GM12878 (cell line): ENCODE data around the gene TUB. TPM values are rescaled to one million over a fixed set of nuclear protein-coding genes. Genes with fewer than 3 reads are reported as not detected.

Source experiments
- ATAC-seq: fragments of 200-7000 bp; cut with Tn5 transposase; 3 replicates; pipeline ENCODE4 v1.9.1; 2020; ENCODE audit warnings: mild to moderate bottlenecking, moderate library complexity
- BruUV-seq: library from RNA; stranded (reverse); fragments of 400-500 nt; replicated peaks from 2 replicates; lab custom pipeline; 2021; lab: Mats Ljungman, UMichigan
- CTCF ChIA-PET: fragments of 300-600 bp; sonication (Branson Sonifier 250); formaldehyde crosslinking; extraction: SDS; loops from one replicate; lab custom pipeline; 2021; ENCODE audit warnings: inconsistent platforms; lab: Yijun Ruan, JAX
- POLR2A ChIA-PET: fragments of 350-600 bp; formaldehyde crosslinking; extraction: SDS; loops from one replicate; lab custom pipeline; 2021; ENCODE audit warnings: inconsistent platforms; lab: Charles Lee
- RAD21 ChIA-PET: fragments of 300-600 bp; sonication (Branson Sonifier 250); formaldehyde crosslinking; loops from one replicate; lab custom pipeline; 2023; ENCODE audit warnings: antibody characterized with exemption; ENCODE audit not compliant: unreplicated experiment; lab: Charles Lee
- SMC1A ChIA-PET: fragments of 300-600 bp; sonication (Branson Sonifier 250); formaldehyde crosslinking; loops from one replicate; lab custom pipeline; 2023; ENCODE audit not compliant: unreplicated experiment, uncharacterized antibody; lab: Charles Lee
- DNase-seq: peaks from one replicate; pipeline ENCODE4 v3.0.0-alpha.2; 2011; ENCODE audit warnings: low read depth, low spot score
- FAIRE-seq: peaks from 3 replicates; lab custom pipeline; 2011; peaks lifted over from hg19 to GRCh38; lab: Jason Lieb, UNC
- H2AFZ ChIP-seq: 2 replicates; pipeline ENCODE4 v1.6.0; 2011; ENCODE audit warnings: low read depth, low read length, control low read depth; ENCODE audit not compliant: control insufficient read depth
- H3K27ac ChIP-seq: 2 replicates; pipeline ENCODE4 v1.5.1; 2011; ENCODE audit warnings: control low read depth; ENCODE audit not compliant: control insufficient read depth, insufficient read depth
- H3K27me3 ChIP-seq, 2 experiments: replicated peaks in 1 of 2; 2 replicates each; pipeline versions ENCODE4 v1.6.0 to v1.6.1; 2011; ENCODE audit warnings: low read length in 1 of 2; ENCODE audit not compliant: control insufficient read depth in 2 of 2, insufficient read depth in 2 of 2
- H3K36me3 ChIP-seq, 2 experiments: 2 replicates each; pipeline ENCODE4 v1.5.1; 2011; ENCODE audit warnings: low read length in 1 of 2; ENCODE audit not compliant: control insufficient read depth in 2 of 2, insufficient read depth in 2 of 2
- H3K4me1 ChIP-seq: 2 replicates; pipeline ENCODE4 v1.6.1; 2011; ENCODE audit warnings: mild to moderate bottlenecking, low read length, moderate library complexity, mixed read lengths; ENCODE audit not compliant: control insufficient read depth, insufficient read depth
- H3K4me2 ChIP-seq: 2 replicates; pipeline ENCODE4 v1.6.0; 2011; ENCODE audit warnings: control low read depth; ENCODE audit not compliant: control insufficient read depth, insufficient read depth
- H3K4me3 ChIP-seq: fragments of 200-600 bp; sonication (generic); 2 replicates; pipeline ENCODE4 v1.5.1; 2016
- H3K79me2 ChIP-seq: 2 replicates; pipeline ENCODE4 v1.6.0; 2011; ENCODE audit warnings: low read length; ENCODE audit not compliant: control insufficient read depth, insufficient read depth
- H3K9ac ChIP-seq: 2 replicates; pipeline ENCODE4 v1.8.0; 2011; ENCODE audit warnings: low read length, control low read depth, mixed read lengths; ENCODE audit not compliant: control insufficient read depth, insufficient read depth
- H3K9me3 ChIP-seq: replicated peaks from 3 replicates; pipeline ENCODE4 v1.5.1; 2011; ENCODE audit warnings: mild to moderate bottlenecking, low read length; ENCODE audit not compliant: control insufficient read depth, insufficient read depth
- H4K20me1 ChIP-seq: 2 replicates; pipeline ENCODE4 v1.6.0; 2011; ENCODE audit not compliant: control insufficient read depth, insufficient read depth
- EP300 ChIP-seq, 2 experiments: fragments of 150-350 bp in 1 of 2; IDR thresholded peaks; 2 replicates each; pipeline ENCODE4 v1.6.1; 2011 to 2012; ENCODE audit warnings: low read depth in 2 of 2, low read length in 2 of 2, borderline replicate concordance in 1 of 2, improper control_type of control experiment in 1 of 2, inconsistent platforms in 1 of 2; ENCODE audit not compliant: control insufficient read depth in 1 of 2
- HDGF ChIP-seq: fragments of 450-650 bp; IDR thresholded peaks from 2 replicates; pipeline ENCODE4 v1.6.1; 2016; ENCODE audit warnings: antibody characterized with exemption
- KLF5 ChIP-seq: fragments of 450-650 bp; IDR thresholded peaks from 2 replicates; pipeline ENCODE4 v1.6.1; 2014; ENCODE audit warnings: mild to moderate bottlenecking; ENCODE audit not compliant: partially characterized antibody
- MTA3 ChIP-seq: IDR thresholded peaks from 2 replicates; pipeline ENCODE4 v1.6.1; 2012; ENCODE audit warnings: low read length, inconsistent platforms, borderline replicate concordance
- NBN ChIP-seq: fragments of 450-650 bp; IDR thresholded peaks from 2 replicates; pipeline ENCODE4 v1.6.1; 2016
- NFYB ChIP-seq: IDR thresholded peaks from 2 replicates; pipeline ENCODE4 v1.6.1; 2011; ENCODE audit warnings: low read depth, mild to moderate bottlenecking, low read length, improper control_type of control experiment, moderate library complexity; ENCODE audit not compliant: insufficient read depth
- RB1 ChIP-seq: fragments of 450-650 bp; formaldehyde crosslinking; IDR thresholded peaks from 2 replicates; pipeline ENCODE4 v1.6.1; 2017; ENCODE audit warnings: mild to moderate bottlenecking, borderline replicate concordance
- RBBP5 ChIP-seq: fragments of 200-600 bp; sonication (generic); conservative IDR thresholded peaks from 2 replicates; pipeline ENCODE4 v1.6.1; 2016
- TCF12 ChIP-seq: IDR thresholded peaks from 2 replicates; pipeline ENCODE4 v1.6.1; 2011; ENCODE audit warnings: low read depth, mild to moderate bottlenecking, low read length
- YBX1 ChIP-seq: fragments of 450-650 bp; IDR thresholded peaks from 2 replicates; pipeline ENCODE4 v1.6.1; 2016; ENCODE audit warnings: antibody characterized with exemption
- WGBS: methylation state at CpG from one replicate; pipeline ENCODE4 v1.1.6; 2016; ENCODE audit warnings: low lambda C conversion rate; ENCODE audit not compliant: insufficient replicate concordance, insufficient coverage; ENCODE audit errors: missing lambda C conversion rate; 5-methylcytosine and 5-hydroxymethylcytosine counted together
- in situ Hi-C: fragments of 300-500 bp; cut with MboI; formaldehyde crosslinking; loops from 9 replicates; pipeline ENCODE4 v1.14.3; 2018; ENCODE audit warnings: mixed read lengths
- intact Hi-C: fragments of 100-400 bp; cut with micrococcal nuclease; formaldehyde crosslinking; loops from one replicate; pipeline ENCODE4 v1.14.2; 2022; ENCODE audit not compliant: unreplicated experiment
- polyA plus RNA-seq, 11 experiments: library from polyadenylated mRNA; depleted of rRNA in 4 of 11; unstranded in 6 of 11; stranded (reverse) in 5 of 11; fragments of >200 nt; fragmentation: Nextera tagmentation in 4 of 11; fragmentation: Illumina TruSeq in 1 of 11; extraction: Ambion mirVana in 4 of 11; extraction: Trizol in 1 of 11; gene quantifications; 1 replicate in 1 of 11; 2 replicates in 10 of 11; pipeline versions ENCODE4 v1.2.1 to v1.2.3, GENCODE V29; 2011 to 2016; ENCODE audit warnings: inconsistent platforms in 2 of 11, missing spikeins in 2 of 11, low read depth in 1 of 11
- total RNA-seq, 4 experiments: library from RNA; depleted of rRNA in 3 of 4; stranded (reverse); fragments of >200 nt in 3 of 4; fragmentation: Illumina TruSeq in 1 of 4; extraction: Trizol in 1 of 4; gene quantifications; 2 replicates each; pipeline versions ENCODE4 v1.2.1 to v1.2.3, GENCODE V29; 2013 to 2021
- TF ChIP-seq, protein P1 (sequence below): IDR thresholded peaks from 2 replicates; pipeline ENCODE4 v1.6.1; 2012; ENCODE audit warnings: low read depth, low read length, improper control_type of control experiment
- TF ChIP-seq, protein P2 (sequence below): IDR thresholded peaks from 2 replicates; pipeline ENCODE4 v1.6.1; 2012; ENCODE audit warnings: low read depth, low read length, improper control_type of control experiment
- TF ChIP-seq, protein P3 (sequence below): fragments of 450-650 bp; conservative IDR thresholded peaks from 2 replicates; pipeline ENCODE4 v1.6.1; 2017; ENCODE audit warnings: mild to moderate bottlenecking, moderate library complexity

TUB gene
- total and polyA plus RNA-seq, 10 of the 15 experiments (the other 5 are each of a cell fraction or from before 2014, with no cell fraction given): 0.01 to 0.06 (median 0.03) TPM; not detected in 6

DNA sequence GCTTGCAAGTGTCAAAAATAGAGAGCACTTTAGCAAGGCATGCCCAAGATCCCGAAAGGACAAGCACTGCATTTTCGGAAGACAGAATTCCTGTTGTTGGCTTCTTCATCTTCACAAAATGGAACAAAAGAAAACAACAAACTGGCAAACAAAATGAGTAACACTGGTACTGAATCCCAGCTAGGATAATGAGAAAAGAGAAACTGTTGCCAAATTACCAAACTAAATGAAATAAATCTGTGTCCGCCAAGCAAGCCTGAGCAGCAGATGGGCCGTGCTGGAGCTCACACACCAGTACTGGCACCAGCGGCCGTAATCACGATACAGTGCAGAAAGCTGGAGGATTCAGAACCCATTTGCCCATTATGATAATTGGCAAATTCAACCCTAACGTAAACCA is 30.6 kb downstream of the TUB start:
- H3K36me3 ChIP-seq: peaks cover 0 to 5% of the 10 kb centered on the region in 2 experiments; a peak in 3 of 4 replicates
- no peaks in the 10 kb centered on the region for H3K27me3 ChIP-seq
- no peak overlapping the region for H2AFZ ChIP-seq
- POLR2A ChIA-PET: no interaction called here
- CTCF ChIA-PET: interaction anchor here (0.6 to 5.4 kb wide), 2 partner anchors 12 to 17 kb away, joined by 3 to 44 read pairs; no protein-coding TSS in a partner anchor
- no peaks in the 10 kb centered on the region for H4K20me1 ChIP-seq
- no peak for FAIRE-seq
- WGBS: 79% methylated on average over 7 of the region's 8 CpGs
- H3K9ac ChIP-seq: no peak overlapping the region
- ATAC-seq: no peak
- no peak overlapping the region for H3K4me2 ChIP-seq
- no peak overlapping the region for H3K27ac ChIP-seq
- no peak for TF ChIP-seq NBN
- TF ChIP-seq, protein P1, sequence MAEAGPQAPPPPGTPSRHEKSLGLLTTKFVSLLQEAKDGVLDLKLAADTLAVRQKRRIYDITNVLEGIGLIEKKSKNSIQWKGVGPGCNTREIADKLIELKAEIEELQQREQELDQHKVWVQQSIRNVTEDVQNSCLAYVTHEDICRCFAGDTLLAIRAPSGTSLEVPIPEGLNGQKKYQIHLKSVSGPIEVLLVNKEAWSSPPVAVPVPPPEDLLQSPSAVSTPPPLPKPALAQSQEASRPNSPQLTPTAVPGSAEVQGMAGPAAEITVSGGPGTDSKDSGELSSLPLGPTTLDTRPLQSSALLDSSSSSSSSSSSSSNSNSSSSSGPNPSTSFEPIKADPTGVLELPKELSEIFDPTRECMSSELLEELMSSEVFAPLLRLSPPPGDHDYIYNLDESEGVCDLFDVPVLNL: no peak
- TF ChIP-seq, all 136 proteins: peak for 0
- in situ Hi-C loops (no loop called here), intact Hi-C loops (no loop called here)
- Histone ChIP-seq H3K4me3 (no peak overlapping the region), H3K9me3 (peaks cover 1% of the 10 kb centered on the region; the same call in 1 of the 3 replicates), H3K79me2 (no peaks in the 10 kb centered on the region), H3K4me1 (no peaks in the 10 kb centered on the region)
- BruUV-seq: no TSS peak
- RAD21 ChIA-PET: interaction anchor here (1.1 kb wide), 1 partner anchor 12 kb away, joined by 3 read pairs; no protein-coding TSS in a partner anchor
- no peak for DNase-seq
- SMC1A ChIA-PET: interaction anchor here (1.1 kb wide), 1 partner anchor 377 kb away, joined by 3 read pairs; no protein-coding TSS in a partner anchor

- Histone ChIP-seq H3K27me3 (no peaks in the 10 kb centered on the region), H3K79me2 (no peaks in the 10 kb centered on the region), H3K4me2 (no peak overlapping the region), H3K27ac (no peak overlapping the region), H2AFZ (no peak overlapping the region), H3K36me3 (no peaks in the 10 kb centered on the region; a peak in 1 of 4 replicates), H4K20me1 (no peaks in the 10 kb centered on the region), H3K9ac (no peak overlapping the region), H3K4me3 (no peak overlapping the region), H3K9me3 (no peaks in the 10 kb centered on the region), H3K4me1 (no peaks in the 10 kb centered on the region)
- ChIA-PET SMC1A (no interaction called here), CTCF (interaction anchor here (2.2 kb wide), 1 partner anchor 23 kb away, joined by 8 read pairs; no protein-coding TSS in a partner anchor), POLR2A (no interaction called here), RAD21 (interaction anchor here (0.7 kb wide), 1 partner anchor 515 kb away, joined by 3 read pairs; no protein-coding TSS in a partner anchor)
- no peak for FAIRE-seq
- DNase-seq: no peak
- ATAC-seq: no peak
- no TSS peak for BruUV-seq
- 6% methylated on average over 1 of the region's 1 CpG for WGBS
- in situ Hi-C loops: no loop called here
- TF ChIP-seq, protein P2, sequence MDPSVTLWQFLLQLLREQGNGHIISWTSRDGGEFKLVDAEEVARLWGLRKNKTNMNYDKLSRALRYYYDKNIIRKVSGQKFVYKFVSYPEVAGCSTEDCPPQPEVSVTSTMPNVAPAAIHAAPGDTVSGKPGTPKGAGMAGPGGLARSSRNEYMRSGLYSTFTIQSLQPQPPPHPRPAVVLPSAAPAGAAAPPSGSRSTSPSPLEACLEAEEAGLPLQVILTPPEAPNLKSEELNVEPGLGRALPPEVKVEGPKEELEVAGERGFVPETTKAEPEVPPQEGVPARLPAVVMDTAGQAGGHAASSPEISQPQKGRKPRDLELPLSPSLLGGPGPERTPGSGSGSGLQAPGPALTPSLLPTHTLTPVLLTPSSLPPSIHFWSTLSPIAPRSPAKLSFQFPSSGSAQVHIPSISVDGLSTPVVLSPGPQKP: no peak
- no peak for TF ChIP-seq KLF5
- no peak for TF ChIP-seq MTA3
- TF ChIP-seq, protein P3, sequence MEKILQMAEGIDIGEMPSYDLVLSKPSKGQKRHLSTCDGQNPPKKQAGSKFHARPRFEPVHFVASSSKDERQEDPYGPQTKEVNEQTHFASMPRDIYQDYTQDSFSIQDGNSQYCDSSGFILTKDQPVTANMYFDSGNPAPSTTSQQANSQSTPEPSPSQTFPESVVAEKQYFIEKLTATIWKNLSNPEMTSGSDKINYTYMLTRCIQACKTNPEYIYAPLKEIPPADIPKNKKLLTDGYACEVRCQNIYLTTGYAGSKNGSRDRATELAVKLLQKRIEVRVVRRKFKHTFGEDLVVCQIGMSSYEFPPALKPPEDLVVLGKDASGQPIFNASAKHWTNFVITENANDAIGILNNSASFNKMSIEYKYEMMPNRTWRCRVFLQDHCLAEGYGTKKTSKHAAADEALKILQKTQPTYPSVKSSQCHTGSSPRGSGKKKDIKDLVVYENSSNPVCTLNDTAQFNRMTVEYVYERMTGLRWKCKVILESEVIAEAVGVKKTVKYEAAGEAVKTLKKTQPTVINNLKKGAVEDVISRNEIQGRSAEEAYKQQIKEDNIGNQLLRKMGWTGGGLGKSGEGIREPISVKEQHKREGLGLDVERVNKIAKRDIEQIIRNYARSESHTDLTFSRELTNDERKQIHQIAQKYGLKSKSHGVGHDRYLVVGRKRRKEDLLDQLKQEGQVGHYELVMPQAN: no peak
- no peak for TF ChIP-seq EP300 (IDR thresholded peaks at IDR 0.05; ENCODE audit: borderline replicate concordance in 1 of 2, control insufficient read depth in 1 of 2, low read depth in 2 of 2, low read length in 2 of 2)
- no peak for TF ChIP-seq HDGF
- TF ChIP-seq TCF12: no peak
- no peak for TF ChIP-seq RB1
- no peak for TF ChIP-seq NFYB
- TF ChIP-seq YBX1: no peak
- no peak for TF ChIP-seq RBBP5
- intact Hi-C loops: no loop called here
Observed at GRCh38 chr11:8122173-8122764, 41.3 kb downstream of the TUB start.
